ENCODE data around the gene ARHGAP10. TPM values are rescaled to one million over a fixed set of nuclear protein-coding genes. Genes with fewer than 3 reads are reported as not detected.

Gene ARHGAP10
- total and polyA plus RNA-seq, 2 donors (not counting 1 experiment from before 2014, with no cell fraction given) = 0.10 to 0.34 TPM

DNA sequence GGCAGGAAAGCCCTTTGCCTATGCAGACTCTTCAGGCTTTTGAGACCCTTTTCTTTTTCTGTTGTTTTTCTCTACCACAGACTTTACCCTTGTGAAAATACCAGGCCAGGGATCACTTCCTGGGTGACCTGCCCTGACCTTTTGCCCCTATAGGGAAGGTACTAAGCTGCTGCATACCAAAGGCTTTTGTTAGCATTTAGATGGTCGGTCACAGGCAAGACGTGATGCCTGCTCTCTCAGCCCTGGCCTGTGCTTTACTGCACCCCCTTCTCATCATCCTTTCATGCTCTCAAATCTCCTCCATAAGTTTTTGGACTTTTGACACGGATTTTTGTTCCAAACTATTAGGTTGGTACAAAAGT lies 98.2 kb downstream of the ARHGAP10 start:
- no peak for DNase-seq
- no peak overlapping the region for H3K27ac ChIP-seq (ENCODE audit: low read length in 2 of 2)
- no peaks in the 10 kb centered on the region for H3K27me3 ChIP-seq (replicated peaks in 1 of 4; ENCODE audit: control extremely low read depth in 1 of 4, control insufficient read depth in 3 of 4, insufficient read depth in 4 of 4, low read length in 3 of 4)
- H3K4me3 ChIP-seq (ENCODE audit: control extremely low read depth in 1 of 5, extremely low read depth in 1 of 5, insufficient read depth in 1 of 5, low read depth in 2 of 5, low read length in 4 of 5) = no peak overlapping the region
- no peak overlapping the region for H3K4me2 ChIP-seq (replicated peaks; ENCODE audit: low read depth, low read length, poor library complexity, severe bottlenecking)
- Mint-ChIP-seq H3K27me3 (no peaks in the 10 kb centered on the region), H3K9me3 (ENCODE audit: insufficient read depth) (no peaks in the 10 kb centered on the region), H3K27ac (no peak overlapping the region), H3K4me3 (no peak overlapping the region), H3K4me1 (no peaks in the 10 kb centered on the region)
- H3K36me3 ChIP-seq (replicated peaks in 1 of 2; ENCODE audit: control extremely low read depth in 1 of 2, control insufficient read depth in 1 of 2, extremely low read depth in 1 of 2, insufficient read depth in 2 of 2, low read length in 1 of 2) = no peaks in the 10 kb centered on the region
- H3K9ac ChIP-seq (ENCODE audit: low read length) = no peak overlapping the region
- H3K9me3 ChIP-seq (ENCODE audit: control extremely low read depth in 1 of 3, control insufficient read depth in 2 of 3, insufficient read depth in 1 of 3, low read length in 2 of 3) = no peaks in the 10 kb centered on the region
- no peak for ATAC-seq (ENCODE audit: low read depth)
- no peak for TF ChIP-seq EZH2 (IDR thresholded peaks at IDR 0.05; ENCODE audit: borderline replicate concordance, insufficient read depth, low read depth, low read length, poor library complexity, severe bottlenecking)
- no peak for TF ChIP-seq CTCF (IDR thresholded peaks at IDR 0.05)
- CTCF ChIA-PET = no interaction called here
- no peaks in the 10 kb centered on the region for H4K20me1 ChIP-seq (ENCODE audit: control insufficient read depth, insufficient read depth, low read length, poor library complexity, severe bottlenecking)
- POLR2A ChIA-PET = no interaction called here
- WGBS (ENCODE audit: insufficient coverage) = no CpG with 5 or more reads among the region's 3 CpGs
- no peaks in the 10 kb centered on the region for H3K4me1 ChIP-seq (ENCODE audit: control insufficient read depth in 2 of 2, insufficient read depth in 2 of 2, low read length in 2 of 2)
- H2AFZ ChIP-seq (ENCODE audit: insufficient read depth, low read depth, low read length, poor library complexity, severe bottlenecking) = no peak overlapping the region
- intact Hi-C loops (cut with micrococcal nuclease) = no loop called here
- no peaks in the 10 kb centered on the region for H3K79me2 ChIP-seq (ENCODE audit: control insufficient read depth, insufficient read depth, low read length)

DNA sequence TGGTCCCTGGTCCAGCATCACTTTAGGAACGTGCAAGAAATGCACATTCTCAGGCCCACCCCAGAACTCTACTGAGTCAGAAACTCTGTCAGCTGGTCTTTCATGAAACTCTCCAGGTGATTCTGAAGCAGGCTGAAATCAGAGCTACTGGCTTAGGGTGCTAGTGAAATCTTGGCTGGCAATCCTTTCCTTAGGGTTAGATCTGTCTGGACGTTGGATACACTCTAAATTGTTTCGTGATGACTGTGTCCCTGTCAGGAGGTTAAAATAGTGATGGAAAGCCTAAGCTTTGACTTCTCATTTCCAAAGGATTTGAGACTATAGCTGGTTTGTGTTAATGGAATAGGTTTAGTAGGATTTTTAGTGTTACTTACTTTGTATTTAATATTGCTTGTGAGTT lies 99.1 kb downstream of the ARHGAP10 start:
- no peaks in the 10 kb centered on the region for H3K36me3 ChIP-seq (replicated peaks in 1 of 2; ENCODE audit: control extremely low read depth in 1 of 2, control insufficient read depth in 1 of 2, extremely low read depth in 1 of 2, insufficient read depth in 2 of 2, low read length in 1 of 2)
- H3K4me1 Mint-ChIP-seq = no peaks in the 10 kb centered on the region
- CTCF ChIA-PET = no interaction called here

More for the DNA sequence above, 99.1 kb downstream of the ARHGAP10 start:
- no peaks in the 10 kb centered on the region for H3K79me2 ChIP-seq (ENCODE audit: control insufficient read depth, insufficient read depth, low read length)
- DNase-seq (no peak), ATAC-seq (ENCODE audit: low read depth) (no peak)
- H3K9ac ChIP-seq (ENCODE audit: low read length) = no peak overlapping the region
- TF ChIP-seq CTCF (IDR thresholded peaks at IDR 0.05) (no peak), EZH2 (IDR thresholded peaks at IDR 0.05; ENCODE audit: borderline replicate concordance, insufficient read depth, low read depth, low read length, poor library complexity, severe bottlenecking) (no peak)
- H3K27me3 ChIP-seq (replicated peaks in 1 of 4; ENCODE audit: control extremely low read depth in 1 of 4, control insufficient read depth in 3 of 4, insufficient read depth in 4 of 4, low read length in 3 of 4) = no peaks in the 10 kb centered on the region
- POLR2A ChIA-PET = no interaction called here
- H3K4me1 ChIP-seq (ENCODE audit: control insufficient read depth in 2 of 2, insufficient read depth in 2 of 2, low read length in 2 of 2) = no peaks in the 10 kb centered on the region
- H3K9me3 ChIP-seq (ENCODE audit: control extremely low read depth in 1 of 3, control insufficient read depth in 2 of 3, insufficient read depth in 1 of 3, low read length in 2 of 3) = no peaks in the 10 kb centered on the region
- H3K27ac Mint-ChIP-seq = no peak overlapping the region
- H3K4me2 ChIP-seq (replicated peaks; ENCODE audit: low read depth, low read length, poor library complexity, severe bottlenecking) = no peak overlapping the region
- no peak overlapping the region for H3K4me3 Mint-ChIP-seq
- 96% methylated on average over 3 of the region's 3 CpGs for WGBS (ENCODE audit: insufficient coverage)
- H4K20me1 ChIP-seq (ENCODE audit: control insufficient read depth, insufficient read depth, low read length, poor library complexity, severe bottlenecking) = no peaks in the 10 kb centered on the region
- no peaks in the 10 kb centered on the region for H3K9me3 Mint-ChIP-seq (ENCODE audit: insufficient read depth)
- intact Hi-C loops (cut with micrococcal nuclease) = no loop called here
- no peak overlapping the region for H2AFZ ChIP-seq (ENCODE audit: insufficient read depth, low read depth, low read length, poor library complexity, severe bottlenecking)
- H3K27ac ChIP-seq (ENCODE audit: low read length in 2 of 2) = no peak overlapping the region
- H3K4me3 ChIP-seq (ENCODE audit: control extremely low read depth in 1 of 5, extremely low read depth in 1 of 5, insufficient read depth in 1 of 5, low read depth in 2 of 5, low read length in 4 of 5) = no peak overlapping the region
- no peaks in the 10 kb centered on the region for H3K27me3 Mint-ChIP-seq

All from B cell (primary cell).